DND-41 (cell line): ENCODE results near the gene AFG3L2.

ENCODE experiments used
- ATAC-seq: fragments of 200-7000 bp; cut with Tn5 transposase; 3 replicates; pipeline ENCODE4 v1.9.1; 2021; ENCODE audit warnings: low read depth; ENCODE audit not compliant: insufficient read depth
- DNase-seq: peaks from one replicate; pipeline ENCODE4 v3.0.0-alpha.2; 2020
- H2AFZ ChIP-seq: 2 replicates; pipeline ENCODE4 v1.6.0; 2012; ENCODE audit warnings: low read depth, low read length
- H3K27ac ChIP-seq: 2 replicates; pipeline ENCODE4 v1.5.1; 2012; ENCODE audit warnings: low read length, inconsistent platforms
- H3K27me3 ChIP-seq: fragments of 200-600 bp; sonication (generic); 2 replicates; pipeline ENCODE4 v1.6.0; 2012; ENCODE audit warnings: low read length, mild to moderate bottlenecking, inconsistent platforms; ENCODE audit not compliant: insufficient read depth, poor library complexity
- H3K36me3 ChIP-seq: 2 replicates; pipeline ENCODE4 v1.5.1; 2012; ENCODE audit warnings: low read length, inconsistent platforms; ENCODE audit not compliant: insufficient read depth
- H3K4me1 ChIP-seq: 2 replicates; pipeline ENCODE4 v1.5.1; 2012; ENCODE audit warnings: mild to moderate bottlenecking, low read length; ENCODE audit not compliant: insufficient read depth
- H3K4me2 ChIP-seq: 2 replicates; pipeline ENCODE4 v1.6.0; 2012; ENCODE audit warnings: mild to moderate bottlenecking, moderate library complexity, low read length, inconsistent platforms; ENCODE audit not compliant: insufficient read depth
- H3K4me3 ChIP-seq, 2 experiments: fragments of 200-600 bp in 1 of 2; shearing (Covaris generic) in 1 of 2; 2 replicates each; pipeline ENCODE4 v1.5.1; 2012 to 2016; ENCODE audit warnings: inconsistent platforms in 2 of 2, low read length in 2 of 2, mild to moderate bottlenecking in 2 of 2, low read depth in 1 of 2, moderate library complexity in 1 of 2
- H3K79me2 ChIP-seq: 2 replicates; pipeline ENCODE4 v1.6.0; 2012; ENCODE audit warnings: low read length, inconsistent platforms; ENCODE audit not compliant: insufficient read depth
- H3K9ac ChIP-seq: 2 replicates; pipeline ENCODE4 v1.6.0; 2012; ENCODE audit warnings: low read depth, mild to moderate bottlenecking, inconsistent platforms, low read length, moderate library complexity
- H3K9me3 ChIP-seq: 2 replicates; pipeline ENCODE4 v1.5.1; 2012; ENCODE audit warnings: low read length, moderate library complexity, mild to moderate bottlenecking, inconsistent platforms; ENCODE audit not compliant: insufficient read depth, severe bottlenecking
- H4K20me1 ChIP-seq: 2 replicates; pipeline ENCODE4 v1.6.0; 2012; ENCODE audit warnings: low read length; ENCODE audit not compliant: insufficient read depth
- CTCF ChIP-seq: IDR thresholded peaks from 2 replicates; pipeline ENCODE4 v1.5.1; 2012; ENCODE audit warnings: borderline replicate concordance, low read length, moderate library complexity, mild to moderate bottlenecking; ENCODE audit not compliant: poor library complexity, severe bottlenecking; ENCODE audit errors: extremely low read depth
- EZH2 ChIP-seq: IDR thresholded peaks from 3 replicates; pipeline ENCODE4 v1.6.1; 2012; ENCODE audit warnings: borderline replicate concordance, low read depth, mild to moderate bottlenecking, moderate library complexity, low read length, inconsistent platforms; ENCODE audit not compliant: severe bottlenecking

Gene AFG3L2

GRCh38 chr18:12398625-12399024 lies 21.6 kb upstream of the AFG3L2 start:
- TF ChIP-seq CTCF (no peak), EZH2 (no peak)
- H3K4me3 ChIP-seq: no peak overlapping the region
- no peak overlapping the region for H2AFZ ChIP-seq
- H3K36me3 ChIP-seq: no peaks in the 10 kb centered on the region
- H3K9ac ChIP-seq: no peak overlapping the region
- DNase-seq (no peak), ATAC-seq (no peak)
- H4K20me1 ChIP-seq: no peaks in the 10 kb centered on the region
- peaks cover 2% of the 10 kb centered on the region for H3K27me3 ChIP-seq
- H3K27ac ChIP-seq: no peak overlapping the region
- H3K79me2 ChIP-seq: no peaks in the 10 kb centered on the region
- no peaks in the 10 kb centered on the region for H3K4me1 ChIP-seq
- no peak overlapping the region for H3K4me2 ChIP-seq
- H3K9me3 ChIP-seq: no peaks in the 10 kb centered on the region

DNA sequence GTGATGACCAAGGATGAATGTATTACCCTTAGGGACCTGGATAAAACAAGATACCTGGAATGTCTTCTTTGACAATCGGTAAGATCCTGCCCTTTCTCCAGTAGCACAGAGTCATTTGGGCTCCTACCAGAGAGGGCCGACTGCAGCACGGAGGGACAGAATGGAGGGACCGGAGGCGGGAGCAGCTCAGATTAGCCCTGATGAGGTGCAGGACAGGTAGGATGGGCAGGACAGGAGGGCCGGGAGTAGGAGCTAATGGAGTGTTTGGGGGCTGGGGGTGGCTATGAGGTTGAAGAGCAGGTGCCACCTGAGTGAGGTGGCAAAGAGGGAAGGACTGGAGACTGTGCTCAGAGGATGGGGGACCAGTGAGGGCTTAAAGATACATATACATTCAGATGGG lies 20.8 kb upstream of the AFG3L2 start:
- Histone ChIP-seq H3K4me3 (no peak overlapping the region), H3K4me1 (no peaks in the 10 kb centered on the region), H3K9me3 (no peaks in the 10 kb centered on the region), H3K4me2 (no peak overlapping the region), H3K27ac (no peak overlapping the region), H3K27me3 (no peaks in the 10 kb centered on the region), H3K9ac (no peak overlapping the region), H3K36me3 (no peaks in the 10 kb centered on the region), H4K20me1 (no peaks in the 10 kb centered on the region), H3K79me2 (no peaks in the 10 kb centered on the region), H2AFZ (no peak overlapping the region)
- ATAC-seq (no peak), DNase-seq (no peak)
- TF ChIP-seq EZH2 (no peak), CTCF (no peak)

DNA sequence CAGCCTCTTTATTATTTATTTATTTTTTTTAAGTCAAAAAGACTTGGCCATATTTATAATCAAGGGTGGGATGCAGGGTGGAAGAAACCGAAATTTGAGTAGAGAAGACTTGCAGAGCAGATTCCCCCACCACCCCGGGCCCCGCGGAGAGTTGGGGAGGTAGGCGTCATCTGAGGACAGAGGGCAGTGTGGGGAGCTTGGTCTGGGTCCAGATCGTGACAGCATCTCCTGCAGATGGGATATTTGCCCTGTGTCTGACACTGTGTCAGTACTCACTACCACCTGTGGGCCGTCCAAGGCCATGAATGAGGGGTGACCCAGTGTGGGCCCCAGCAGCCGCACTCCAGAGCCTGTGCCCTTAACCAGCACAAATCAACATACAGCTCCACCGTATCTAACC lies 20.2 kb upstream of the AFG3L2 start:
- Histone ChIP-seq H3K9me3 (no peaks in the 10 kb centered on the region), H3K4me2 (no peak overlapping the region), H3K36me3 (no peaks in the 10 kb centered on the region), H3K9ac (no peak overlapping the region), H3K4me3 (no peak overlapping the region), H3K79me2 (no peaks in the 10 kb centered on the region), H4K20me1 (no peaks in the 10 kb centered on the region), H3K27me3 (no peaks in the 10 kb centered on the region), H2AFZ (no peak overlapping the region), H3K4me1 (no peaks in the 10 kb centered on the region), H3K27ac (no peak overlapping the region)
- ATAC-seq (no peak), DNase-seq (no peak)
- TF ChIP-seq EZH2 (no peak), CTCF (no peak)

GRCh38 chr18:12394428-12394827 lies 17.4 kb upstream of the AFG3L2 start:
- Histone ChIP-seq H3K4me3 (no peak overlapping the region), H3K4me1 (no peaks in the 10 kb centered on the region), H3K27me3 (no peaks in the 10 kb centered on the region), H2AFZ (no peak overlapping the region), H3K9ac (no peak overlapping the region), H3K27ac (no peak overlapping the region), H3K9me3 (no peaks in the 10 kb centered on the region), H3K79me2 (no peaks in the 10 kb centered on the region), H3K36me3 (no peaks in the 10 kb centered on the region), H3K4me2 (no peak overlapping the region), H4K20me1 (no peaks in the 10 kb centered on the region)
- no peak for TF ChIP-seq EZH2
- peak; percentile 44 for TF ChIP-seq CTCF
- ATAC-seq: 0 out of 3 replicates have a peak, but pooled peaks have one; percentile 27
- no peak for DNase-seq
